GM04504 (cell line): ENCODE data around the gene BMAL1.
A peak's percentile ranks its signal among the peaks of the same experiment; 100 is the strongest.
"Not testable (repeated sequence)": the region's sequence is repeated elsewhere in the genome, so short reads cannot be mapped to it uniquely, and the experiment has no call there.

ENCODE experiments used
- DNase-seq: peaks from one replicate; pipeline ENCODE4 v3.0.0-alpha.2; 2012; ENCODE audit warnings: low read depth

The BMAL1 gene

DNA sequence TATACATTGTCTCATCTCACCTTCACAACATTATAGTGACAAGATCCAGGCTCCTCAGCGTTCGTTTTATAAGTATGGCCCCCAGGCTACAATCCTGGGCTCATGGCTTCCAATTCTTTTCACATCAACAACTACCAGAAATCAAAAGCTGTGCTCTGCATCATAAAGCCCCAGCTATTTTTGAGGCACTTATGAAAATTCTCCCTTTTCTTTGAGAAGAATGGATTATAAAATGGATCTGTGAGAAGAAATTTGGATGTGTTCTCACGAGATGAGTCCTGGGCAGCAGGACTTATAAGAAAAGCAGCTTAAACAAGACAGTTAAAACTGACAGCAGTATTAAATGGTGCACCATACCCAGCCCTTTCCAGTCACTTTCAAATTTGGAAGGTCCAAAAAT, 105.2 kb downstream of the BMAL1 start:
- DNase-seq: no peak

GRCh38 chr11:13384908-13385640, 107.5 kb downstream of the BMAL1 start:
- DNase-seq: peak; percentile 7

GRCh38 chr11:13386567-13386966, 109.0 kb downstream of the BMAL1 start:
- no peak for DNase-seq

GRCh38 chr11:13388741-13389140, 111.2 kb downstream of the BMAL1 start:
- DNase-seq: no peak

GRCh38 chr11:13391217-13391616, 113.6 kb downstream of the BMAL1 start:
- DNase-seq: no peak

- not testable (repeated sequence) for DNase-seq
Observed at GRCh38 chr11:13398335-13398734, 120.7 kb downstream of the BMAL1 start.

- no peak for DNase-seq
Observed at GRCh38 chr11:13405220-13405619, 127.6 kb downstream of the BMAL1 start.

GRCh38 chr11:13415201-13415600, 137.6 kb downstream of the BMAL1 start:
- DNase-seq: no peak

- no peak for DNase-seq
Observed at GRCh38 chr11:13421561-13421960, 144.0 kb downstream of the BMAL1 start.

GRCh38 chr11:13423372-13423771, 145.8 kb downstream of the BMAL1 start:
- no peak for DNase-seq

- DNase-seq: no peak
Observed at GRCh38 chr11:13427440-13427839, 149.8 kb downstream of the BMAL1 start.

DNA sequence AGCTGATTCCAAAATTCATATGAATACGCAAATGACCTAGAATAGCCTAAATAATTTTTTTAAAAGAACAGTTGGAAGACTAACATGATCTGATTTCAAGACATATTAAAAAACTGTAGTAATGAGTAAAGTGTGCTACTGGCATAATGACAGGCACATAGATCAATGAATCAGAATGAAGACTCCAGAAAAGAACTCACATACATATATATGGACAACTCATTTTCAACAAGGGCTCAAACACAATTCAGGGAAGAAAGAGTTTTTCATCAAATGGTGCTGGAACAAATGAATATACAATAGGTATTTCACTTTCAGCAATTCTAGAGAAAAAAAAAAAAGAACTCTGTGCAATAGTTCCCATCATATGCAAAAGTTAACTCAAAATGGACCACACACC, 151.7 kb downstream of the BMAL1 start:
- DNase-seq: no peak

DNA sequence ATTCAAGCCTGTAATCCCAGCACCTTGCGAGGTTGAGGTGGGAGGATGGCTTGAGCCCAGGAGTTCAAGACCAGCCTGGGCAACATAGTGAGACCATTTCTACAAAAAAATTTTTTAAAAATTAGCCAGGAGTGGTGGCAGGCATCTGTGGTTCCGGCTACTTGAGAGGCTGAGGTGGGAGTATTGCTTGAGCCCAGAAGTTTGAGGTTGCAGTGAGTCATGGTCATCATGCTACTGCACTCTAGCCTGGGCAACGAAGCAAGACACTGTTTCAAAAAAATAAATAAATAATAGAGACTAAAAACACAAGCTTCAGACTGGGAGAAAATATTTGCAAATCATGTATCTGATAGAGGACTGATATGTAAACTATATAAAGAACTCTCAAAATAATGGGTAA, 152.2 kb downstream of the BMAL1 start:
- no peak for DNase-seq

GRCh38 chr11:13433437-13433836, 155.8 kb downstream of the BMAL1 start:
- no peak for DNase-seq

DNA sequence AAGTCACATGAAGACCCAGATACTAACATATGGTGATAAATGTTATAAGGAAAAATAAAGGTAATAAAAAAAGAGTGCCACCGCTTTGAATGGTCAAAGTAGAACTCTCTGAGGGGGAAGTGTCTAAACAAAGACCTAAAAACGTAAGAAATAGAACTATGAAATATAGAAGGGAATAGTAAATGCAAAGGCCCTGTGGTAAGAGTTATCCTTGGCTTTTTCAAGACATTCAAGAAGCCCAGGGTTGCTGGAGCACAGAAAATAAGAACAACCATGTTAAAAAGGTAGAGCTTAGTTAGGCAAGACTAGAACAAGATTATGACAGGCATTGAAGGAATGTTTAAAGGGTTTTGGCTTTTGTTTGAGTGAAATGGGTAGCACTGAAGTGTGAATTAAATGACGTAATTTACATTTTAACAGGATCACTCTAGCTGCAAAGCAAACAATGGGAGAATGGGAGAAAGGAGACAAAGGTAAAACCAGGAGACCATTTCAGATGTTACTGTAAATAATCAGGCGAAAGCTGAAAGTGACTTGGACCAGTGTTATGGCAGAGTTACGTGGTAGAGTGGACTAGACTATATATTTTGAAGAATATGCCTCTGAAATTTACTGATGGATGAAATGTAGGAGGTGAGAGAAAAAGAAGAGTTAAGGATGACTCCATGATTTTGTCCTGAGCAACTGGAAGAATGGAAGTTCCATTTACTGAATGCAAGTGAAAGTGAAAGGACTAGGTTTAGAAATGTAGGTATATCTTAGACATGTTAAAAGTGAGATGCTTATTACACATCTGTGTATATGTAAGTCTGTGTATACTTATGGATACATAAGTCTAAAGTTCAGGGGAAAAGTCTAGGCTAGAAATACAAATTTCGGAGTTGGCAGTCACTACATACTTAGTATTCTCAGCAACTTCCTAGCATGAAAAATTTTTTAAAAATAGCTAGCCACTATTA, 156.9 kb downstream of the BMAL1 start:
- no peak for DNase-seq

DNA sequence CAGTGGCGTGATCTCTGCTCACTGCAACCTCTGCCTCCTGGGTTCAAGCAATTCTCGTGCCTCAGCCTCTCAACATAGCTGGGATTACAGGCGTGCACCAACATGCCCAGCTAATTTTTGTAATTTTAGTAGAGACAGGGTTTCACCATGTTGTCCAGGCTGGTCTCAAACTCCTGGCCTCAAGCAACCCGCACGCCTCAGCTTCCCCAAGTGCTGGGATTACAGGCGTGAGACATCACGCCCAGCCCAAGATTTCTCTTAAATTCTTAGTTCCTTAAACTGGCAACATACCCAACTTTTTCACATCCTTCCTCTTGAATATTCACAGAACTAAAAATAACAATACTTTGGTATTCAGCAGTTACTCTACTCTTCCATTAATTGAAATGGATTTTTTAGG, 159.2 kb downstream of the BMAL1 start:
- not testable (repeated sequence) for DNase-seq
